ENCODE measurements around the gene TSPEAR.

TSPEAR gene

DNA sequence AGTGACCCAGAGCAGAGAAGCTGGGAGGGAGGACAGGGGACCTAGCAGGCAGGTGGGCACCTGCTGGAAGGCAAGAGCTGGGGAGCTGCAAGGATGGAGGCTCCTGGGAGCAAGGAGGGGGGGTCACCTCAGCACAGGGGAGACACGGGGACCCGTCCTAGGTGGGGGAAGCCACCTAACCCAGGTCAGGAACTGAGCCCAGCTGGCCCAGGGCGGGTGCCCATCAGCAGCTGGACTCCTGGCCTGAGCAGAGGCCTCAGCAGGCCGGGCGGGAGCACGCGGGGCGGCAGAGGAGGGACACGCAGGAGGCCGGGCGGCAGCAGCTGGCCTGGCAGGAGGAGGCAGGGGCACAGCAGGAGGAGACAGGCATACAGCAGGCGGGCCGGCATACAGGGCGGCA, 172.3 kb downstream of the TSPEAR start:
- DNase-seq, result no peak

DNA sequence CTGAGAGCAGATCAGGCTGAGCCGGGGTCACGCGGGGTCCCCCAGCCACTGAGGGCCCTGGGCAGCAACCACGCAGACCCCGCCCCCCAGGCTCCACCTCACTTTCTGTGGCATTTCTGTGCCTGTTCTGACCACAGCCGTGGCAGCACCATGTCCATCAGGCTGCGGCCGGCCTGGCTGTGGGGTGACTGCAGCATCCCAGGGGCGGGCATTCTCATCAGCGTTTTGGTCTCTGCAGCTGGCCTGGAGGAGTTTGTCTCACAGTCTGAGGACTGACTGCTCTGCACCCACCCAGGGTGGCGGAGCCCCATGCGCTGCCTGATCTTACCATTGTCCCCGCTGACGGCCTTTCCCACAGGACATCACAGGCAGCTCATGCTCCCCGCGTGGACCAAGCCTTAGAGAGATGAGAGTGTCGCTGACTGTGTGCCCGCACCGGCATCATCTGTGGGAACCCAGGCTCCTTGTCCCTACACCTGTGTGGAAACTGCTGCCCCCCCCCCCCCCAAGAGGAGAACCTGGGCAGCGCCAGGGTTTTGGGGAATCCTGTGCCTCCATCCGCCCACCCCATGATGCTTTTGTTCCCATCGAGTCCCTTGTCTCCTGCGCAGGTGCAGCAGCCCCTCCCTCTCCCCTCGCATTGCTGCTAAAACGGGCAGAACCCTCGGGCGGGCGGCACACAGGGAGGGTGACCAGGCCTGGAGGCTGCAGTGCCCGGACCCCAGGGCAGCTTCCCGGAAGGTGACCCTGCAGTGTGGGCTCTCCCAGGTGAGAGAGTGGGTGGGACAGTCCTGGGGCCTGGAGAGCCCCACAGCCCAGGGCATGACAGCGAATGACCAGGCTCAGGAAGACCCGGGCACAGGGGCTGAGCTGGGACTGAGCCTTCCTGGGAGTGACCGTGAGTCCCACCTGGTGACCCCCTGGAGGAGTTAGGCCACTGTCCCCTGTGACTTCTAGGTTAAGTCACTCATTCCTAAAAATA, 173.2 kb downstream of the TSPEAR start:
- DNase-seq, result no peak

DNA sequence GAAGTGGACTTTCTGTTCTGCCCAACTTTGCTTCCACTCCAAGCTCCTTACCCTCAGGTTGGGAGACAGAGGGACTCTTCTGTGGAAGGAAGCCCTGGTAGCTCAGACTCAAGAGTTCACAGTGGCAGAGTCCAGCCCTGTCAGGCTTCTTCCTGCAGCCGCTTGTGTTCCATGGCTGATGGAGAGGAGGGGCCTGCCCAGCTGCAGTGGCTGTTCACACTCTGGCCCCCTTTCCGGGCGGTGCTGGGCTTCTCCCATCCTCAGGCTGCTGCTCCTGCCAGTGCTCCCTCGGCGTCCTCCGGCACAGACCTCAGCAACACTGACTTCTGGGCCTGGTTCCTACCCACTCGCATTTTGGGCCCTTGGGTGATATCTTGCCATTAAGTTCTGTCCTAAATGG, 175.4 kb downstream of the TSPEAR start:
- no peak for DNase-seq

DNA sequence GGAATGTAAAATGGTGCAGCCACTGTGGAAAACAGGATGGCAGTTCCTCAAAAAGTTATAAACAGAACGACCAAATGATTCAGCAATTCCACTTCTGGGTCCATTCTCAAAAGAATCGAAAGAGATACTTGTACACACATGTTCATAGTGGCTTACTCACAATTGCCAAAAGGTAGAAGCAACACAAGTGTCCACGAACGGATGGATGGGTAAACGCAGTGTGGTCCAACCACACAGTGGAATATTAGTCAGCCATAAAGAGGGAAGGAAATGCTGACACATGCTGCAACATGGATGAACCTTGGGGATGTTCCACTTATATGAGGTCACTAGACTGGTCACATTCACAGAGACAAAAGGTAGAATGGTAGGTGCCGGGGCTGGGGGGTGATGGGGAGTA, 176.7 kb downstream of the TSPEAR start:
- DNase-seq, result no peak

DNA sequence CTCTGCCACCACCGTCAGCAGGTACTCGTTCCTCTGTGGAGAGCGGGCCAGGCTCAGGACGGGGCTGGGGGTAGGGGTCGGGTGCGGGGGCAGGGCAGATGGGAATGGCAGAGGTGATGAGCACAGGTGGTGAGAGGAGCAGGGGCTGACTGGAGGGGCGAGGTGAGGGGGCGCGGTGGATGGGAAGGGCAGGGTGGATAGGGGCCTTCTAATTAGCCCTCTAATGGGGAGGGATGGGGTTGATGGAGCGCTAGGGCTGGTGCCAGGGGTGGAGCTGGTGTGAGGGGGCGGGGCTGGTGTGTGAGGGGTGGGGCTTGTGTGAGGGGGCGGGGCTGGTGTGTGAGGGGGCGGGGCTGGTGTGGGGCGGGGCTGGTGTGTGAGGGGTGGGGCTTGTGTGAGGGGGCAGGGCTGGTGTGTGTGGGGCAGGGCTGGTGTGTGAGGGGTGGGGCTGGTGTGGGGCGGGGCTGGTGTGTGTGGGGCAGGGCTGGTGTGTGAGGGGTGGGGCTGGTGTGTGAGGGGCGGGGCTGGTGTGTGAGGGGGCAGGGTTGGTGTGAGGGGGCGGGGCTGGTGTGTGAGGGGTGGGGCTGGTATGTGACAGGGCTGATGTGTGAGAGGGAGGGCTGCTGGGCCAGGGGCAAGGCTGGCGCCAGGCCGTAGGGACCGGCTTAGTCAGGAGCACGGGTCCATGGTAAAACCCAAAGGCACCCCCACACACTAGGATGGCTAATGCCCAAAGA, 177.3 kb downstream of the TSPEAR start:
- DNase-seq, result peak in 1 of 6 experiments; percentile 26

DNA sequence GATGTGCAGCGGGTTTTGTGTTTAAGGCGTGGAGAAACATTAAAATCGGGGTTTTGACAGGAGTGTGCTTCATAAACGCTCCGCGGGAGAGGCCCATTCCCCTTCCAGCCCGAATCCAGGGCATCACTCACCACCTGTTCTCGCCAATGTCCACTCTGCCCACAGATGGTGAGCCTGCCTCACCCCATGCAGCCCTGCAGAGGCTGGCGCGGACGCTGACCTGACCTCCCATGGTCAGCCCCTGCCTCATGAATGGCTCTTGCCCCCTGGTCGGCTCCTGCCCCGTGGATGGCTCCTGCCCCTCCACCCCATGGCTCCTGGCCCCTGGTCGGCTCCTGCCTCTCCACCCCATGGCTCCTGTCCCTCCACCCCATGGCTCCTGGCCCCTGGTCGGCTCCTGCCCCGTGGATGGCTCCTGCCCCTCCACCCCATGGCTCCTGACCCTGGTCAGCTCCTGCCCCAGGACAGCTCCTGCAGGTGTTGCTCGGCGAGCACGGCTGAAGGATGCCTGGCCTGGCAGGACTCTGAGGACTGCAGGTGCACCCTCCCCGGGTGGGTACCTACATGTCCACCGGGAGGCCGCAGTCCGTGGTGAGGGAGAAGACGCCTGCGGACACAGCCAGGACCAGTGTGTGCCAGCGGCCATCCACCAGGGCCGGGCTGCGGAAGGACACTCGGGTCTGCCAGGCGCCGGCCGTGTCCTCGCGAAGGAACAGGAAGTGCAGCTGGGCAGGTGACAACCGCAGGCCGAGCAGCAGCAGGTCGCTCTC, 178.1 kb downstream of the TSPEAR start:
- no peak for DNase-seq

DNA sequence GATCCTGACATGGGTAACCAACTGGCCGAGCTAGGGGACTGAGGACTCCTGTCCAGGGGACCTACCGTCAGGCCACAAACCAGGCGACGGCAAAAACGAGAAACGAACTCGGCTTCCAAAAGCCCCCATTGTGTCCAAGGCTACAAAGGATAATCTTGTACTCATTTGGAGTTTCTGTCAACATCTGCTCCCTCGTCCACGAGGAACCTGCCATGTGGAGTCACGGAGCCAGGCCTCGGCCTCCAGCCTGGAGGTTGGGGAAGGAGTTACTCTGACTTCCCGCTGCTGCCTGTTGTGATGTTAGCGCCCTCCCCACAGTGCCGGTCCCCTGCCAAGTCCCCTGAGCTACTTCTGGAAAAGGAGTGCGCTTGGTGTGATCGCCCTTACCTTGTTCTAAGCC, 178.7 kb downstream of the TSPEAR start:
- no peak for DNase-seq

DNA sequence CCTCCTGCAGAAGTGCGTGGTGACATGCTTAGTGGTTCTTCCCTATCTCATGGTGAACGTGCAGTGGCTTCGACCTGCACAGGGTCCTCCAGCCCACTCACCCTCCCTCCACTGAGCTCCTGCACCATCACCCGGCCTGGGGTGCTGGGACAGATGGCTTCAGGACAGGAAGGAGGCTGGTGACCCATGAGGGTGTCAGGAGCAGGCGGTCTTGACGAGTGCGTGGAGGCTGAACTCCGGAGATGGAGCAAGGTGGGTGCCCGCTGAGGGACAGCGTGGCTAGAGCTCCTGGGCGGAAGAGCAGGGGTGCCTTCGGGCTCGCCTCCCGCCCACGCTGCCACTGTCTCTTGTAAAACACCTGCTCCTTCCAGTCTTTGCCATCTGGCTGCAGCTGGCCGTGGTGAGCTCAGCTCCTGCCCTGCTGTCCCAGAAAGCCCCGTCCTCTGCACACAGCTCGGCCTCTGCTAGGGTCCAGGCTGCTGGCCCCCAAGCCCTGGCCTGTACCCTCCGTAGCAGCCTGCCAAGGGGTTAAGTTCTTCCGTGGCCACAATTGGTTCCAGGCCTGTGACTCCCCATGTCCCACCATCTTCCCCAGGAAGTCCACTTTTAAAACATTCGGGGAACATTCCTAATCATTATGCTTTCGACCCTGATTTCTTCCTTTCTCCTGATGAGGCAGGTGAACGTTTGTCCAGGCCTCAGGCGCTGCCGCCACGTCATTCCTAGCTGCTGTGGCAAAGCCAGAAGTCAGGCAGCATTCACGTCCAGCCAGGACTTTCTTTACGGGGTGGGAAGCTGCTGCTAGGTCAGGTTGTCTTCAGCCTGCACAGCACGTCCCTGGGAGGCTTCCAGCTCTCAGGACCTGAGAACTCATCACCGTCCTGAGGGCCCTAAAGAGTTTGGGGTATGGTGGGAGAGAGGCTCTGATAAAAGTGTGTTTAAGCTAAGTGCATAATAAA, 179.5 kb downstream of the TSPEAR start:
- DNase-seq, result no peak

DNA sequence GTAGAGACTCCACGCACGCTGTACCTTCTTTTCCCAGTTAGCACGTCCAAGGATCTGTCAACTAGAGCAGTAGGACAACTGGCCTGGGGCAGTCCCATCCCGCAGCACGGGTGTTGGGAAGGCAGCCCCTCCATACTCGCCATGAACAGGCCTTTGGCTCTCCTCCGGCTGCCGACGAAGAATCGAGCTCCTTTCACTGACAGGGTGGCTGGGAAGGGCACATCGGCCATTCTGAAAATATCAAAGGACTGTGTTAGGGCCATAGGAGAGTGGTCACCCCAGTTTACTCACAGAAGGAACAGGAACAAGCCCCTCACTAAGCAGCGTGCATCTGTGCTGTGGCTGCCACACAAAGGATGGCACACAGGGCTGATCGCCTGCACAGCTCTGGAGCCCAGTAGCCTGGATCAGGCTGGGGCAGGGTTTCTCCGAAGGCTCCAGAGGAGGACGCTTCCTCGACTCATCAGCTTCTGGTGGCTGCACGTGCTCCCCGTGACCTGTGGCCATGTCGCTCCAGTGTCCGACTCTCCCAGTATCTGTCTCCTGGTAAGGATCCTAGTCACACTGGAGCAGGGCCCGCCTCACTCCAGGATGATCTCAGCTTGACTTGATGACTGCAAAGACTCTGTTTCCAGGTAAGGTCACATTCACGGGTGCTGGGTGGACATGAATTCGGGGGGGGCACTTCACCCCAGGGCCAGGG, 180.3 kb downstream of the TSPEAR start:
- no peak for DNase-seq

DNA sequence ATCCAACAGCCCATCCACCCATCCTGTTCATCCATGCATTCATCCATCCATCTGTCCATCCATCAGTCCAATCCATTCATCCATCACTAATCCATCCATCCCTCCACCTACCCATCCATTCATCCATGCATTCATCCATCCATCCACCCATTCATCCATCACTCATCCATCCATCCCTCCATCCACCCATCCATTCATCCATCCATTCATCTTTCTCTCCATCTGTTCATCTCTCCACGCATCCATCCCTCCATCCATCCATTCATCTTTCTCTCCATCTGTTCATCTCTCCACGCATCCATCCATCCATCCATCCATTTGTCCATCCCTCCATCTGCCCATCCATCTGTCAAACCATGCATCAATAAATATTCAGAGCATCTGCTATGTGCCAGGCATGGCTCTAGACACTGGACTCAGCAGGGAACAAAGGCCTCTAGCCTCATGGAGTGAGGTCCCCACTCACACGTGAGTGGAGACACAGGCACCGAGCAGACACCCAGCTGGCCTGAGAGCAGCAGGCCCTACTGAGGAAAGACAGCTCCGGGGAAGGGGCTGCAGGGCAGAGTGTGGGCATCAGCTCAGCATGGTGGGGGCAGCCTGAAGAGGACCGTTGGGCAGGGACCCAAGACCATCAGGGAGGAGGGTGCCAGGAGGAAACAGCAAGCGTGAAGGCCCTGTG, 181.0 kb downstream of the TSPEAR start:
- DNase-seq, result no peak

DNA sequence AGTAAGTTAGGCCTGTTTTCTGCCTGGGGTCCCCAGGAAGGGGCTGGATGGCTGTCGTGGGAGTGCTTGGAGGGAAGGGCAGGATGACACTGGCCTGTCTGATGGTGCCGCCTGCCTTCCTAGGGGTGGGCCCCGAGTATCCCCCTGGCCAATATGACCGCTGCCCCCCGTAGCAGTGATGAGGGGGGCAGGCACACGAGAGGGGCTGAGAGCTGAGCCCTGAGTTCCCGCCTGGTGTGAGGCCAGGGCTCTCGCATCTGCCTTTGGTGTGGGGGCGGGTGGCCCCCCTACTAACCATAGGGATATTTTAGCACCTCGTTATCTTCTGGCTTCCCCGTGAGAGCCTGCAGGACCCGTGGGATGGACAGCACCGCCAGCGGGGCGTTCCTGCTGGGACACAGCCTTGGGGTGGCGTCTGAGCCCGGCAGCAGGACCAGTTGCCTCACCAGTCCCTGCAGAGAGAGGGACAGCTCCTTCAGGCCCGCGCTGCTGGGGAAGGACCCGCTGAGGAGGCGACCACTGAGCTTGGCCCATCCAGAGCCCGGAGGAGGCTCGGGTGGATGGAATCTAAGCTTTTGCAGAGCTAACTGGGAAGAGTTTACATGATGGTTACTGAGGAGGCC, 181.8 kb downstream of the TSPEAR start:
- no peak for DNase-seq

DNA sequence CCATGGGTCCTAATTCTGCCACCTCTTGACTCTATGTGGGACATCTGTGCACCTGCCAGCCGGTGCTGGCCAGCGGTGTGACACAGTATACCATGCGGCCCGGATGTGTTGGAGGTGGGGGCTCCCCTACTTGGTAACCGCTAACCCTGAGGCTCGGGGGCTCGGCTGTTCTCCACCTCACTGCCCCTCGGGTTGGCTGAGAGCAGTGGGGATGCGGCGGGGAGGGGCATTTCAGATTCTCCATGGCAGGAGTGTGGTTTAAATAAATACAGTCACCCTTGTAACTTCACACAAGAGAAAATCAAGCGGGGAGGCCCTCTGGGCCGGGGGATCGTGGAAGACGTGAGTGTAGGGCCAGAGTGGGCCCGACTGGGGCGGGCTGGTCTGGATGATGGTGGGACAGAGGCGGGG, 182.4 kb downstream of the TSPEAR start:
- no peak for DNase-seq

DNA sequence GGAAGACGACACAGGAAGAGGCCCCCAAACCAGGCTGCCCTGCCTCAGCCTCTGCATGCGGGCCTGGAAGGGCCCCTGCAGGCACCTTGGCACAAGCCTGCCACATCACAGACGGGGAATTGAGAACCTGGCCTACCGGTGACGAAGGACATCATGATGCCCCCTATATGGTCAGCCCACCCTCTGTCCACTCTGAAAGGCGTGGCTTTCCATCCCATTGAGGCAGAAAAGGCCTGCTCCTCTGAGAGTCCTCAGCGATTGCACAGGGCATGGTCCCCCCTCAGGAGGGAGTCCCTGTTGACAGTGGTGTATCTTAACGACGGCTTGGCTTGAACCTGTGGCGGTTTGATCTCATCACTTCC, 182.8 kb downstream of the TSPEAR start:
- DNase-seq, result no peak

DNA sequence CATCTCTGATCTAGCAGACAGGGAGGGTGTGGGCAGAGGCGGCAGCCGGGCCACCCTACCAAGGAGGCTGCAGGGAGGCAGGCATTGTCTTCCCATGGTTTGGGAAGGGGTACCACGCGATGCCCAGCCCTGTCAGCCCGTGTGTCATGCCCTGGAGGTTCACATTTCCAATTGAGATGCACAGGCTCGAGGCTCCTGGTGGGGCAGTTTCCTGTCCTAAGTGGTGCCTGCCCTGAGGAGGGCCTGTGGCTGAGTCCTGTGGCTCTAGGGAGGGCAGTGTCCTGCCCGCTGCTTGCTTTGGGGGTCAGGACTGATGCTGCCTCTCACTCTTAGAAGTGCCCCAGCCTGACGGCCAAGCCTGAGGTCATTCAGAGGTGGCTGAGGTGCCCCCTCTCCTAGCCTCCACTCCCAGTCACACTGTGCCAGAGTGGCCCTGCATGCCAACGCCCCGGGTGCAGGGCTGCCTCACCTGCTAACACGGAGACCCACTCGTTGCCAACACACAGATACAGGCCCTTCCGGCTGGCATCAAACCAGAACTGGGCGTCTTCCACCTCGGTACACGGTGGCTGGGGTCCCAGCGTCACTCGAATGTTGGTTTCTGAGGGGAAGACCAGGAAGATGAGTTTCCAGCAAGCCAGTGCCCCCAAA, 183.3 kb downstream of the TSPEAR start:
- no peak for DNase-seq

DNA sequence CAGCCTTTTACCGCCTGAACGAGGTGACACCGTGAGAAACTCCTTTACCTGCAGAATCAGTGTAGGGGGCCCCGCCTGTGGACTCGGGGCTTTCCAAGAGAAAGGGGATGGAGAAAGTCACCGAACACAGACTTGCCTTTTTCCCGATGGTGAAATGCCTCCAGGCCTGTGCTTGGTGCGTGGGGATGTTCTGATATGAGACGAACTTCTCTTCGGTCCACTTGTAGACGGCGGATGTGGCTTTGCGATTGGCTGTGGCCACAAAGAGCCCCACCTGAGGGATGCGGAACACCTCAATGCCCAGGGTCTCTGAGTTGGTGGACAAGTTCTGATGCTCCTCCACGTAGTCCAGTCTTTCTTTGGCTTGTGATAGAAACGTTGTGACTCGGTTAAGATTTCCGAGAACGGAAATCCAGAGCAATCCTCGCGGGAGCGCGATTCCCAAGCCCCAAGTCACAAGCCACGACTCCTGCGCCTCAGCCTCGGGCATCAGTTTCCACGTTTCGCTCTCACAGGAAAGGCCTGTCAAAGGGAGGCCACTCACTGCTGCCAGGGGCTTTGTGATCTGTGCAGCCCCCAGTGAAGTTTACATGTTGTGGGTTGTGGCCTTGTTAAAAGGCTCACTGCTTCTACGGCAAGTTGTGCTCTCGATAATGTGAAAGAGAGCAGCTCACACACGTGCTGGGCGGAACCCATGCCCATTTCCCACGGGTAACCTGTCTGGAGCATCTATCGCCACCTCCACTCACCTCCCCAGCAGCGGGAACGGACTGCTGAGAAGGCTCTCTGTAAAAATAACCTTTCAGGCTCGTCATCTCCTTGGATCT, 184.0 kb downstream of the TSPEAR start:
- DNase-seq, result no peak

DNA sequence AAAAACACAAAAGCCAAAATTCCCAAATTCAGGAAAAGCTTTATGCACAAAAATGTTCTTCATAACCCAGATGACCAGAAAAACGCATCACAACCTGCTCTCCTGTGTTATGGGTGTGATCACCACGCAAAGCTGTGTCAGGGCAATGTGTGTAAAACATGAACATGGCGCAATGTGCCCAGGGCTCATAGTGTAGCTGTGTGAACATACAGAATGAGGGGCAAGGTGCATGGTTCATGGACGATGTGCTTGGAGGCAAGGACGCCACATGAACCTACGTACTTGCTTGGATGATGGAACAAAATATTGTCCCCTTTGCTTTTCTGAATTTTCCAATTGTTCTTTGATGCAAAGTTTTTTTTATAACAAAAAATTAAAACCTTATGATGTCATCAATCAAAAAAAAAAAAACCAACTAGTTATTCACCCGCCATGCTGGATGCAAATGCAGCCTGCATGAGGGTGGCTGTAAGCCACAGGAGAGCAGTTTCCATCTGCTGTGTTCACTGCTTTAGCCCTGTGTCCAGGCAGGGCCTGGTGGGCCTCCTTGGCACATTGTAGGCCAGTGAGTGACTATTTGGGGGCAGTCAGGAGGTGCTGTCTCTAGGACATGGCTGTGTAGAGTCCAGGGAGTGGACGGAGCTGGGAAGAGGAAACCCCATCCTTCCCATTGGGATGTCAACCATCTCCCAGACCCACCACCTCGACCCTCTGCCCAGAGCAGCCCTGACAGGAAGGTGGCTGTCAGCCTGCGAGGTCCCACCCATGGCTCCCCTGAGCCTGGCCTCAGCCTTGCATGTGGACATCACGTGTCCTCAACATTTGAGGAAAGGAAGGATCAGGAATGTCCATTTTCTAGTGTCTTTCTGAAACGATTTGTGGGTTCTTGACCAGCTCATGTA, 185.0 kb downstream of the TSPEAR start:
- no peak for DNase-seq

DNA sequence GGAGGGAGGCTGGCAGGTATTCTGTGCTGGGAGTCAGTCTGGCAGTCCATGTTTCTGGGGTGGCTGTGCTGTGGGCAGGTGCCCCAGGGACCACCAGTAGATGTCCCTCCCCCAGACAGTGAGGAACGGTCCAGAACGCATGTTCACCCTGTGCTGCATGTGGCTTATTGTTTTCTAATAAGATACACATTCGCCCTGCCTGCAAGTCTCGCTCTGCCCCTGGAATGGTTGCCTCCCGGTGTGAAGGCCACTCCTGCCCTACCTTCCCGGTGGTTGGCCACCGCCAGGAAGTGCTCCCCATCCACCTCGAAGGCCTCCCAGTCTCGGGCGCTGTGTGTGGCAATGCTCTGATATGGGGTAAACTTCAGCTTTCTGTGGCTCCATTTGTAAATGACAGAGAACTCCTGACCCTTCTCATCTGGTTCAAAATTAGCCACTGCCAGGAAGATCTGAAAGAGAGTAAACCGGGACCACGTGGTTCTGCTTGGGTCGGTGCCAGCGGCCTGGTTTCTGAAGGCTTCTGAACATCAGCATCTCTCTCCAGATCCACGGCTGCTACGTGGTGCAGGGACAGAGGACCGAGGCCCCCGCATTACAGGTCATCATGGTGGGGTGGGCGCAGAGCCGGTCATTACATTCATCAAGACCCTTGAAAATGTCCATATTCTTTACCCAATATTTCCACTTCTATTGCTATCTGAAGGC, 185.8 kb downstream of the TSPEAR start:
- no peak for DNase-seq
